Amniotic epithelial cell (primary cell): ENCODE results near the gene HMCN2.
"Not testable (repeated sequence)": the region's sequence is repeated elsewhere in the genome, so short reads cannot be mapped to it uniquely, and the experiment has no call there.

ENCODE experiments used
- DNase-seq: peaks from one replicate; pipeline ENCODE4 v3.0.0-alpha.2; 2010; ENCODE audit warnings: low read depth

HMCN2 gene

GRCh38 chr9:130240410-130241197, 25.0 kb upstream of the HMCN2 start:
- peak; percentile 81 for DNase-seq

GRCh38 chr9:130241198-130241535, 24.4 kb upstream of the HMCN2 start:
- no peak for DNase-seq

GRCh38 chr9:130242270-130243014, 23.1 kb upstream of the HMCN2 start:
- no peak for DNase-seq

- DNase-seq, result peak; percentile 21
These were observed 22.3 kb upstream of the HMCN2 start for GRCh38 chr9:130243015-130243881.

- DNase-seq, result no peak
These were observed 21.7 kb upstream of the HMCN2 start for GRCh38 chr9:130243882-130244170.

GRCh38 chr9:130244548-130245165, 20.9 kb upstream of the HMCN2 start:
- no peak for DNase-seq

GRCh38 chr9:130245474-130245873, 20.1 kb upstream of the HMCN2 start:
- DNase-seq, result no peak

- no peak for DNase-seq
These were observed 19.4 kb upstream of the HMCN2 start for GRCh38 chr9:130246126-130246525.

GRCh38 chr9:130254747-130255630, 10.6 kb upstream of the HMCN2 start:
- DNase-seq, result no peak

- no peak for DNase-seq
These were observed 9.9 kb upstream of the HMCN2 start for GRCh38 chr9:130255631-130256134.

GRCh38 chr9:130256644-130257043, 8.9 kb upstream of the HMCN2 start:
- peak; percentile 74 for DNase-seq

GRCh38 chr9:130258137-130258536, 7.4 kb upstream of the HMCN2 start:
- DNase-seq, result not testable (repeated sequence)

- DNase-seq, result no peak
These were observed 6.5 kb upstream of the HMCN2 start for GRCh38 chr9:130259044-130259443.

GRCh38 chr9:130260816-130261765, 4.5 kb upstream of the HMCN2 start:
- no peak for DNase-seq

GRCh38 chr9:130262061-130262745, 3.4 kb upstream of the HMCN2 start:
- peak; percentile 58 for DNase-seq

GRCh38 chr9:130262771-130263170, 2.8 kb upstream of the HMCN2 start:
- no peak for DNase-seq

GRCh38 chr9:130263601-130264413, 1.8 kb upstream of the HMCN2 start:
- peak; percentile 40 for DNase-seq
